ENCODE data around the gene CPA3.

Gene CPA3

DNA sequence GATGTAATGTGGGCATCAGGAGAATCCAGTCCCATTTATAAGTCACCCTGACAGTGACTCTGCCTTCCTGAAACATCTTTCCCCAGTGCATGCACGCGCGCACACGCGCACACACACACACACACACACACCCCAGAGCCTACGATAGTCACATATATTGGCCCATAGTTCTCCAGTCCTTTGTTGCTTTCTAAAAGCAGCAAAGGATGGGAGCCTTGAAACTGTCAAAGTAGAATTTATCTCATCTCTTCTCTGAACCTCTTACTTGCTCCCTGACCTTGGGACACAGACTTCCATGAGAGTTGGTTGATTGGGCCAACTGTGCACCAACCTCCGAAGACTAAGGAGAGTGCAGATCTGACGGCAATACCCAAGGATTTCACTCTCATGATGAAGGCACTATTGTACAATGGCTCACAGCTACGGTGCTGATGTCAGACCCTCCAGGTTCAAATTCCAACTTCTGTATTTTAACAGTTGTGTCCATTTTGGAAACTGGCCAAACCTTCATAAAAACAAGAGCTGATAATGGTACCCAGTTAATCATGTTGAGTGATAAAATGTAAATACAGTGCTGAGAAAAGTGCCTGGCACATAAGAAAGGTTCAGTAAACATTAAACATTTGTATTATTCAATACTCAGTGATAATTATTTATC lies 8.3 kb downstream of the CPA3 start (continued):
- TF ChIP-seq GLIS2 (tag by site-specific recombination; IDR thresholded peaks at IDR 0.05) = no peak
- TF ChIP-seq ZNF174 (tag by site-specific recombination; IDR thresholded peaks at IDR 0.05) = no peak
- no peak for TF ChIP-seq ZNF394 (tag by site-specific recombination; IDR thresholded peaks at IDR 0.05; ENCODE audit: borderline replicate concordance)
- no peak for TF ChIP-seq BCL11A (tag by site-specific recombination; IDR thresholded peaks at IDR 0.05; ENCODE audit: low read depth)
- TF ChIP-seq, protein P1, sequence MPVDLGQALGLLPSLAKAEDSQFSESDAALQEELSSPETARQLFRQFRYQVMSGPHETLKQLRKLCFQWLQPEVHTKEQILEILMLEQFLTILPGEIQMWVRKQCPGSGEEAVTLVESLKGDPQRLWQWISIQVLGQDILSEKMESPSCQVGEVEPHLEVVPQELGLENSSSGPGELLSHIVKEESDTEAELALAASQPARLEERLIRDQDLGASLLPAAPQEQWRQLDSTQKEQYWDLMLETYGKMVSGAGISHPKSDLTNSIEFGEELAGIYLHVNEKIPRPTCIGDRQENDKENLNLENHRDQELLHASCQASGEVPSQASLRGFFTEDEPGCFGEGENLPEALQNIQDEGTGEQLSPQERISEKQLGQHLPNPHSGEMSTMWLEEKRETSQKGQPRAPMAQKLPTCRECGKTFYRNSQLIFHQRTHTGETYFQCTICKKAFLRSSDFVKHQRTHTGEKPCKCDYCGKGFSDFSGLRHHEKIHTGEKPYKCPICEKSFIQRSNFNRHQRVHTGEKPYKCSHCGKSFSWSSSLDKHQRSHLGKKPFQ (tag by site-specific recombination; IDR thresholded peaks at IDR 0.05) = no peak
- TF ChIP-seq OSR2 (tag by site-specific recombination; IDR thresholded peaks at IDR 0.05) = 0 out of 2 replicates have a peak, but pooled peaks have one; percentile 8
- no peak for TF ChIP-seq HOXD13 (CRISPR knock-in tag; IDR thresholded peaks at IDR 0.05; ENCODE audit: borderline replicate concordance)
- TF ChIP-seq, protein P2, sequence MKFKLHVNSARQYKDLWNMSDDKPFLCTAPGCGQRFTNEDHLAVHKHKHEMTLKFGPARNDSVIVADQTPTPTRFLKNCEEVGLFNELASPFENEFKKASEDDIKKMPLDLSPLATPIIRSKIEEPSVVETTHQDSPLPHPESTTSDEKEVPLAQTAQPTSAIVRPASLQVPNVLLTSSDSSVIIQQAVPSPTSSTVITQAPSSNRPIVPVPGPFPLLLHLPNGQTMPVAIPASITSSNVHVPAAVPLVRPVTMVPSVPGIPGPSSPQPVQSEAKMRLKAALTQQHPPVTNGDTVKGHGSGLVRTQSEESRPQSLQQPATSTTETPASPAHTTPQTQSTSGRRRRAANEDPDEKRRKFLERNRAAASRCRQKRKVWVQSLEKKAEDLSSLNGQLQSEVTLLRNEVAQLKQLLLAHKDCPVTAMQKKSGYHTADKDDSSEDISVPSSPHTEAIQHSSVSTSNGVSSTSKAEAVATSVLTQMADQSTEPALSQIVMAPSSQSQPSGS (tag by site-specific recombination; IDR thresholded peaks at IDR 0.05; ENCODE audit: low read depth) = no peak

DNA sequence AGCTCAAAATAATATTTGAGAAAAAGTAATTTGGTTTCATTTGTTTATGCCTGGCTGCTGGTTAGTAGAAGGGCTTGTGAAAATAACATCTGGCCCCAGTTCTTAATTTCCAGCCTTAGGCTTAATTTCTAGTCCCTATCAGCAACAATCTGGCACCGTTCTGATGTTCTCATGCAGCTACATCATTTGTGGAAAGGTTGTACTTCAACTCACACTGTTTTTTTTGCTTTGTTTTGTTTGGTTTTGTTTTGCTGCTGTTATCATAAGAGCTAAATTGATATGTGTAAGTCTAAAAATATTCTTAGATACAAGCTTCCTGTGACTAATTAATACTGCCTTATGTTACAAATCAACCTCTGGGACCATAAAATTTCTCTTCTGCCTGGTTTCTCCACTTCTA lies 8.9 kb downstream of the CPA3 start:
- H3K4me1 ChIP-seq (ENCODE audit: control insufficient read depth, insufficient read depth, low read length) = peaks cover 5% of the 10 kb centered on the region; the same call in 1 of the 2 replicates
- no peaks in the 10 kb centered on the region for H3K9me3 ChIP-seq (ENCODE audit: control insufficient read depth, insufficient read depth, low read depth, low read length)
- POLR2A ChIA-PET = no interaction called here
- CTCF ChIA-PET = interaction anchor here (0.6 to 1.6 kb wide), 4 partner anchors 11 to 494 kb away, joined by 3 to 6 read pairs (median 3); no protein-coding TSS in a partner anchor
- TF ChIP-seq ZNF701 (tag by site-specific recombination; IDR thresholded peaks at IDR 0.05) (no peak), ZNF324 (tag by site-specific recombination; IDR thresholded peaks at IDR 0.05) (no peak), ZNF747 (tag by site-specific recombination; IDR thresholded peaks at IDR 0.05) (no peak), ZNF2 (tag by site-specific recombination; IDR thresholded peaks at IDR 0.05) (no peak), FEZF1 (tag by site-specific recombination; IDR thresholded peaks at IDR 0.05) (peak; percentile 35; the same call in 1 of the 2 replicates), ZNF843 (tag by site-specific recombination; IDR thresholded peaks at IDR 0.05) (peak; percentile 67; the same call in 1 of the 2 replicates), ZNF335 (tag by site-specific recombination; conservative IDR thresholded peaks at IDR 0.05) (peak; percentile 35; the same call in 1 of the 2 replicates)
- TF ChIP-seq, protein P3, sequence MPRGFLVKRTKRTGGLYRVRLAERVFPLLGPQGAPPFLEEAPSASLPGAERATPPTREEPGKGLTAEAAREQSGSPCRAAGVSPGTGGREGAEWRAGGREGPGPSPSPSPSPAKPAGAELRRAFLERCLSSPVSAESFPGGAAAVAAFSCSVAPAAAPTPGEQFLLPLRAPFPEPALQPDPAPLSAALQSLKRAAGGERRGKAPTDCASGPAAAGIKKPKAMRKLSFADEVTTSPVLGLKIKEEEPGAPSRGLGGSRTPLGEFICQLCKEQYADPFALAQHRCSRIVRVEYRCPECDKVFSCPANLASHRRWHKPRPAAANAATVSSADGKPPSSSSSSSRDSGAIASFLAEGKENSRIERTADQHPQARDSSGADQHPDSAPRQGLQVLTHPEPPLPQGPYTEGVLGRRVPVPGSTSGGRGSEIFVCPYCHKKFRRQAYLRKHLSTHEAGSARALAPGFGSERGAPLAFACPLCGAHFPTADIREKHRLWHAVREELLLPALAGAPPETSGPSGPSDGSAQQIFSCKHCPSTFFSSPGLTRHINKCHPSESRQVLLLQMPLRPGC (tag by site-specific recombination; IDR thresholded peaks at IDR 0.05) = no peak
- TF ChIP-seq, protein P1 (tag by site-specific recombination; IDR thresholded peaks at IDR 0.05) = no peak
- no peak overlapping the region for H3K4me3 ChIP-seq (ENCODE audit: low read depth, low read length)
- H3K36me3 ChIP-seq (ENCODE audit: control insufficient read depth in 2 of 2, insufficient read depth in 1 of 2, low read length in 2 of 2) = no peaks in the 10 kb centered on the region
- H3K27ac ChIP-seq (ENCODE audit: extremely low read depth, low read depth, low read length) = no peak overlapping the region

DNA sequence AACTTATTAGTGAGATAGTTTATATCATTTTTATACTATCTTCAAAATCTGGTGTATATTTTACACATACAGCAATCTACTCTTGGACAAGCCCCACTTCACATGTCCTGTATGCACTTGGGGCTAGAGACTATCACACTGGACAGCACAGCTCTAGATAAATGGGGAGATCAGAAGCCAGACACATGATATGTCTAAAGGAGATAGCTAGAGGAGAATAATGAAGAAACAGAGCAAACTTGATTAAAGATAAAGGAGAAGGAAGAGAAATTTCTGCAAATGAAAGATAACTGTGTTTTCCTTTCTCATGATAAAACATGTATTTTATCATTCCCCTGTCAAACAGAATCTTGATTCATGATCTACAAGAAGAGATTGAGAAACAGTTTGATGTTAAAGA lies 13.0 kb downstream of the CPA3 start:
- no peaks in the 10 kb centered on the region for H3K9me3 ChIP-seq (ENCODE audit: control insufficient read depth, insufficient read depth, low read depth, low read length)
- H3K36me3 ChIP-seq (ENCODE audit: control insufficient read depth in 2 of 2, insufficient read depth in 1 of 2, low read length in 2 of 2) = no peaks in the 10 kb centered on the region
- peaks cover 10% of the 10 kb centered on the region for H3K4me1 ChIP-seq (ENCODE audit: control insufficient read depth, insufficient read depth, low read length)
- no peak overlapping the region for H3K4me3 ChIP-seq (ENCODE audit: low read depth, low read length)
- ChIA-PET POLR2A (no interaction called here), CTCF (no interaction called here)
- TF ChIP-seq, protein P4, sequence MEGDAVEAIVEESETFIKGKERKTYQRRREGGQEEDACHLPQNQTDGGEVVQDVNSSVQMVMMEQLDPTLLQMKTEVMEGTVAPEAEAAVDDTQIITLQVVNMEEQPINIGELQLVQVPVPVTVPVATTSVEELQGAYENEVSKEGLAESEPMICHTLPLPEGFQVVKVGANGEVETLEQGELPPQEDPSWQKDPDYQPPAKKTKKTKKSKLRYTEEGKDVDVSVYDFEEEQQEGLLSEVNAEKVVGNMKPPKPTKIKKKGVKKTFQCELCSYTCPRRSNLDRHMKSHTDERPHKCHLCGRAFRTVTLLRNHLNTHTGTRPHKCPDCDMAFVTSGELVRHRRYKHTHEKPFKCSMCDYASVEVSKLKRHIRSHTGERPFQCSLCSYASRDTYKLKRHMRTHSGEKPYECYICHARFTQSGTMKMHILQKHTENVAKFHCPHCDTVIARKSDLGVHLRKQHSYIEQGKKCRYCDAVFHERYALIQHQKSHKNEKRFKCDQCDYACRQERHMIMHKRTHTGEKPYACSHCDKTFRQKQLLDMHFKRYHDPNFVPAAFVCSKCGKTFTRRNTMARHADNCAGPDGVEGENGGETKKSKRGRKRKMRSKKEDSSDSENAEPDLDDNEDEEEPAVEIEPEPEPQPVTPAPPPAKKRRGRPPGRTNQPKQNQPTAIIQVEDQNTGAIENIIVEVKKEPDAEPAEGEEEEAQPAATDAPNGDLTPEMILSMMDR (tag by site-specific recombination; IDR thresholded peaks at IDR 0.05) = no peak
- no peak for TF ChIP-seq ZNF2 (tag by site-specific recombination; IDR thresholded peaks at IDR 0.05)
- TF ChIP-seq ZNF121 (tag by site-specific recombination; IDR thresholded peaks at IDR 0.05) = no peak
- no peak for TF ChIP-seq ZFP3 (tag by site-specific recombination; IDR thresholded peaks at IDR 0.05; ENCODE audit: low read depth)
- no peak for TF ChIP-seq ZNF529 (tag by site-specific recombination; IDR thresholded peaks at IDR 0.05; ENCODE audit: insufficient replicate concordance)
- TF ChIP-seq ZNF664 (tag by site-specific recombination; IDR thresholded peaks at IDR 0.05) = no peak
- TF ChIP-seq REPIN1 (tag by site-specific recombination; IDR thresholded peaks at IDR 0.05; ENCODE audit: low read depth) = no peak
- TF ChIP-seq, protein P5, sequence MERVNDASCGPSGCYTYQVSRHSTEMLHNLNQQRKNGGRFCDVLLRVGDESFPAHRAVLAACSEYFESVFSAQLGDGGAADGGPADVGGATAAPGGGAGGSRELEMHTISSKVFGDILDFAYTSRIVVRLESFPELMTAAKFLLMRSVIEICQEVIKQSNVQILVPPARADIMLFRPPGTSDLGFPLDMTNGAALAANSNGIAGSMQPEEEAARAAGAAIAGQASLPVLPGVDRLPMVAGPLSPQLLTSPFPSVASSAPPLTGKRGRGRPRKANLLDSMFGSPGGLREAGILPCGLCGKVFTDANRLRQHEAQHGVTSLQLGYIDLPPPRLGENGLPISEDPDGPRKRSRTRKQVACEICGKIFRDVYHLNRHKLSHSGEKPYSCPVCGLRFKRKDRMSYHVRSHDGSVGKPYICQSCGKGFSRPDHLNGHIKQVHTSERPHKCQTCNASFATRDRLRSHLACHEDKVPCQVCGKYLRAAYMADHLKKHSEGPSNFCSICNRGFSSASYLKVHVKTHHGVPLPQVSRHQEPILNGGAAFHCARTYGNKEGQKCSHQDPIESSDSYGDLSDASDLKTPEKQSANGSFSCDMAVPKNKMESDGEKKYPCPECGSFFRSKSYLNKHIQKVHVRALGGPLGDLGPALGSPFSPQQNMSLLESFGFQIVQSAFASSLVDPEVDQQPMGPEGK (tag by site-specific recombination; IDR thresholded peaks at IDR 0.05) = no peak
- H3K27ac ChIP-seq (ENCODE audit: extremely low read depth, low read depth, low read length) = no peak overlapping the region
